ENCODE data around the gene LPAR1.

GRCh38 chr9:111013250-111013649, 25.0 kb downstream of the LPAR1 start:
- TF ChIP-seq POLR2A (IDR thresholded peaks at IDR 0.05; ENCODE audit: low read depth, low read length) (no peak), POLR2AphosphoS5 (IDR thresholded peaks at IDR 0.05; ENCODE audit: low read depth, low read length) (no peak), TAF1 (IDR thresholded peaks at IDR 0.05; ENCODE audit: borderline replicate concordance, low read depth, low read length) (no peak)
